Measurements from ENCODE around the gene SIX1.

Gene SIX1

GRCh38 chr14:60655119-60655897 lies 6.0 kb upstream of the SIX1 start:
- DNase-seq (ENCODE audit: low spot score): no peak

GRCh38 chr14:60654334-60654821 lies 5.1 kb upstream of the SIX1 start:
- no peak for DNase-seq (ENCODE audit: low spot score)

DNA sequence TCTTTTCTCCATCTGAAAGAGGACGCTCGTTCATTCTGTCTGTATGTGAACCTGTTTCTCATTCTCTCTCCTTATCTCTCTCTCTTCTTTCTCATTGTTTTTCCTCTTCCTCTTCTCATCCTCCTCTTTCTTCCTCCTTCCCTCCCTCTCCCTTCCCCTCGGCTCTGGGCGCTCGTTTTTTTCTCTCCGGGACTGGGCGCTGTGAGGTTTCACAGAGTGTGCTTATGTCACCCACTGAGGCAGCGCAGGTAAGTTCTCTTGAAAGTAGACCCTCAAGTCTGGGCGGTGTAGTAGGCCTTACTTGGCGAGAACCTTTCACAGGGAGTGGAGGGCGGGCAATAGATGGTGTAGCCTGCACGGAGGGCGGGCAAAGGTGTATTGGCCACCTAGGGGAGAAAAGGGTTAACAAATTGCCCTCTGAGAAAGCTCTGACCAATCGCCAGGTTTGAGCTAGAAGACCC lies 4.5 kb upstream of the SIX1 start:
- no peak for DNase-seq (ENCODE audit: low spot score)

DNA sequence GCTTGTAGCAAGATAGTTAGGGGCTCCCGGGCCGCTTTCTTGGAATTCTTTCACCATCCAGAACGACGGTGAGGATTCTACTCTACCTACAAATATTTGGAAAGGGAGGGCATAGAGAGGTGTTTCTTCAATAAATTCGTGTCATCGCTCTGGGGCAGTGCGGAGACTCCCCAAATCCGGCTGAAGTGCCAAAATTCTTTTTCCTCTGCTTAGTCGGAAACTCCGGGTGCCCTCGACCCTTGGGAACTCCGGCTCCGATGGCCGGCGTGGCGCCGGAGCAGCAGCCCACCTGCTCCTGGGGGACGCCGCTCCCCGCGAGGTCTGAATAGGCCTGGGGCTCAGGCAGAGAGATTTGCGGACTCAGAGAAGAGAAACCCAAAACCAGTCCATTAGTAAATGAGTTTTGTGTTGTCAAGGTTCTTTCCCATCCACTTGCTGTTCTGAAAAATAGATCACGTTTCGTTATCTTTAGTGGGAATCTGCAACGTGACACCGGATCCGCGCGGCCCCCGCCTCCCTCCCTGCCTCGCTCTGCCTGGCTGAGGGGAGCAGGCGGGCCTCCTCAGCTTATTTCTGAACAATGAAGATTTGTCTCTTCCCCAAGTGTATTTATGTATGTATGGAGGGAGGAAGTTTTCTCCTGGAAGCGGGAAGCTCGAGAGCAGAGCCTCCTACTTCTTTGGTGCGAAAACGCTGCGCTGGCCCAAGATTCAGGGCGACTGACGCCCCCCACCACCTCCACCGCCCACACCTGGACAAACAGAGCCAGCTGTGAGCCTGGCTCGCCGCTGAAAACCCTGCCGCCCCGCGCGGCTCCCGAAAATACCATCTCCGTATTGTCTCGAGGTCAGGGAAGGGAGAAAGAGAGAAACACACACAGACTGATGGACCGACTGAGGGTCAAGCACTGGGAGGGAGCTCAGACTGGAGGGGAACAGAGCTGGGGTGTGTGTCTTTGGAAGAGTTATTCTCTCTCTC lies 3.7 kb upstream of the SIX1 start:
- DNase-seq (ENCODE audit: low spot score): no peak

DNA sequence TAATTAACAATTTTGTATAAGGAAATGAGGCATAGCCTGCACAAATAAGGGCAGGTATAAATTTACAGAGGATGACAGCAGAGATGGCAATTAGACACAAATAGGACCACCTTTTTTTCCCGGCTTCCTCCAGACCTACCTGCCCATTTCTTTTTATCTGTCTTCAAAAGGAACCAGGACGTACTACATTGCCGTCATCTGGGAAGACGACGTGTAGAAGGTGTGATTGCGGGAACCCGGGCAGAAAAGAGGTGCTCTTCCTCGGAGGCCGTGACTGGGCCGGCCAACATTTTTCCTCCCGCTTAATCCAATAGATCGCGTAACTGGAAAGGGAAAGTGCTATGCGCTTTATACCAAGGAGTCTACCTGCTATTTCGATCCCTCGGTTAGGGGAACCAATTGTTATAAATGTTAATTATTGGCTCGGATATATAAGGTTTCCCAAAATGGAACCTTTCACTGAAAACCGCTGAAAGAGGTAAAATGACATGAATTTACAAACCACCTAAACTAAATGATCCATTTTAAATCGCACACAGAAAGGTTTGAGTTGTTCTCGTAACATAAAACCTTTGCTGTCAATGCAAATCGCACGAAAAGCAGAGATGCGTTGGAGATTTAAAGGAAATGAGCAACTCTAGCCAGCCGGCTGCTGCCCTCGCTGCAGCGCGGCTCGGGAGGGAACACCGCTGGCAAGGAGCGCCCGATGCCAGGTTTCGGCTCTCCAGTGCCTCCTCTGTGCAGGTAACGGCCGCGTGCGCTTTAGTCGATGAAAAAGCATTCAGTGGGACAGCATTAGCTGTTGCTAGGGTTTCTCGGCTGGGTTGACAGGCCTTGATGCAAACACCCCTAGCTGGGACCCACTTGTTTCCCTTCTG lies 2.8 kb upstream of the SIX1 start:
- no peak for DNase-seq (ENCODE audit: low spot score)

GRCh38 chr14:60651086-60651795 lies 2.0 kb upstream of the SIX1 start:
- DNase-seq (ENCODE audit: low spot score): no peak

GRCh38 chr14:60650373-60650961 lies 1.2 kb upstream of the SIX1 start:
- DNase-seq (ENCODE audit: low spot score): no peak

DNA sequence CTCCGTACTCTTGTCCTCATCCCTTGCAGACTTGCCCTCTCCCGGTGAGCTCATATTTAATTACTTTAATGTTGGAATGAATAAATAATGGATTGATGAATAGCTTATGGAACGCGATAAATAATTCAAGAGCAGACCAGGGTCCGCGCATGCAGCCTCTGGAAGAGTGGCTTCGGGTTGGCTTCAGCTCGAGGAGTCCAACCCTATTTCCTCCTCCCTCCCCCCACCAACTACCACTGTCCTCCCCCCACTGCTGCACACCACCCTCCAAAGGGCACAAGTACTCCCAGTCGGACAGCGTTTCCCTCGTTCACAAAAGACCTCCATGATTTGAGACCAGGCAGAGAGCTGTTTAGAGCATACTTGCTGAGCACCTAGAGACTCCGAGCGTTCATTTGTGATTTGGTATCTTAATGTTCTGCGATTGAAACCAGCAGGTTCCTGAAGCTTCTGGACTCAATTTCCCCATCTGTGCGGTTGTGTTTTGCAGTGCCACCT lies 647 bp upstream of the SIX1 start:
- DNase-seq (ENCODE audit: low spot score): no peak

DNA sequence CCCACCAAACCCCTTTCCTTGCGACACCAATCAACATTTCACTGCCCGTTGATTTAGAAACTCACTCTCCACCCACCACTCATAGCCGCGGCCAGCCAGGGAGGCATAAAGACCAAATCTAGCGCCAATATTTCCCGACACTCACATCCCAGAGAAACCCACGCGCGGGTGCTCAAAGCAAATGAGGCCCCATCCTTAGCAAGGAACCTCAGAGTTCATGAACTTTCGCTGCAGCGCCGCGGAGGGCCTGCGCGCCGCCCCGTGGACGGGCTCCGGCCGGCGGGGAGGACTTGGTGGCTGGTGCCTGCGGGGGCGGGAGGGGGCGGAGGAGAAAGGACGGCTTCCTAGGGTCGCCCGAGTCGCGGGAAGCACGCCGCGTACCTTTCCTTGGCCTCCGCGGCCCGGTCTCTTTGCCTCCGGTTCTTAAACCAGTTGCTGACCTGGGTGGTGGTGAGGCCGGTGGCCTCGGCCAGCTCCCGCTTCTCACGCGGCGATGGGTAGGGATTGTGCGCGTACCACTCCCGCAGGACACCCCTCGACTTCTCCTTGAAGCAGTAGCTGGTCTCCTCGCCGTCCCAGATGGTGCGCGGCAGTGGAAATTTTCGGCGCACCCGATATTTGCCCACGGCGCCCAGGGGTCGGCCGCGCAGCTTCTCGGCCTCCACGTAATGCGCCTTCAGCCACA lies 886 bp downstream of the SIX1 start:
- no peak for DNase-seq (ENCODE audit: low spot score)

- DNase-seq (ENCODE audit: low spot score): no peak
These were observed 1.4 kb downstream of the SIX1 start for GRCh38 chr14:60647837-60648248.

GRCh38 chr14:60647081-60647836 lies 2.0 kb downstream of the SIX1 start:
- DNase-seq (ENCODE audit: low spot score): no peak

DNA sequence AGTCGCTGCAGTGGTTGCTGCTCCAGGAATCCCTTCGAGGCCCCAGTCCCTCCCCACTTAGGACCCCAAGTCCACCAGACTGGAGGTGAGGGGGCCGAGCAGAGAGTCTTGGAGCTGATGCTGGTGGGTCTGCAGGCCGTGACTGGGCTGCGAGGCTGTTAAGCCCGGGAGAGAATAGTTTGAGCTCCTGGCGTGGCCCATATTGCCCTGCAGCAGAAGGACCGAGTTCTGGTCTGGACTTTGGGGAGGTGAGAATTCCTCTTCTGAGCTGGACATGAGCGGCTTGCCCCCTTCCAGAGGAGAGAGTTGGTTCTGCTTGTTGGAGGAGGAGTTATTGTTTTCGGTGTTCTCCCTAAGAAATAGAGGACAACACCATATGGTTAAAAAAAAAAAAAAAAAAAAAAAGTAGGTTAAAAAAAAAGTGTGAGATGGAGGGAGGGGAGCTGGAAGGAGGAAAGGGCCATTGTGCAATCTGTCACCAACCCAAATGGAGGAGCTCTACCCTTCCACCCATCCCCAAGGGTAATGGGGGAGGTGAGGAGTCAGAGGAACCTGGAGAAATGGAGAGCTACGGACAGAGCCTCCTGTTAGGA lies 3.0 kb downstream of the SIX1 start:
- no peak for DNase-seq (ENCODE audit: low spot score)

DNA sequence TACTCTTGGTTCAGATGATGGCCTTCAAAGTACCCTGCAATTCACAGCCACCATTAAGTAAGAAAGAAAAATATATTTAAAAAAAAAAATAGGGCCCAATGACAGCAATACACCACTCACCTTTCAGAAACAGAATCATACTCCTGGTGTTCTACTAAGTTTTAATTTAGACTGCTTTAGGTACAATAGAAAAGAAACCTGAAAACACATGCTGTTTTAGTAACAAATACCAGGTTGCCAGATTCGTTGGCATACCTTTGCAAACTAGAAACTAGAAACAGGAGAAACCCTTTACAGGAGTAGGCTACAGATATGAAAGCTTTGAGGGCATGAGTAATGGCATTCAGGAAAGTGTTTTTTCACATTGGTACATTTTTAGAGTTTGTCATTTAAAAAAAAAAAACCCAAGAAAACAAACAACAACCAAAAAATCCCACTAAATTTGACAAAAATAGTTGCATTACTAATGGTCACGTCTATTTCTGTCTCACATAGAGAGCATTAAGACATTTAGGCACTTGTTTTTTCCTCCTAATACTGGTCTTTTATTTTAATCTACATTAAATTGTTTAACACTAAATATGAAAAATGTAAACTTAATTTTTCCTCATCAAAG lies 4.0 kb downstream of the SIX1 start:
- DNase-seq (ENCODE audit: low spot score): no peak

DNA sequence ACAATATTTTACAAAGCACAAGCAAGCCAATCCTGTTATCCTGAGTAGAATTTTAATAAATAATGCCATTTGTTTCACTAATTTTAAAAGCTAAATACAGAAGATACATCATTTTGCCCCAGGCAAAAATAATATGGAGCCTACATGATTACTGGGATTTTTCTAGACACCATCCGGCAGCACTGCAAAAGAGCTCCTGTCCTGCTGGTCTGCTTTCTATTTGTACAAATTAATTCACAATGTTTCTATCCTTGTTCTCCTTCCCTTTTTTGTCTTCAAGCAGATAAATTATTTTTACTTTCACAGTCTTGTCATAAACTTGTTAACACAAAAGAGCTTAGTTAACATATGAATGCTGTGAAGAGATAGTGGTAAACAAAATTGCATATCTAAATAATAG lies 4.6 kb downstream of the SIX1 start:
- no peak for DNase-seq (ENCODE audit: low spot score)

DNA sequence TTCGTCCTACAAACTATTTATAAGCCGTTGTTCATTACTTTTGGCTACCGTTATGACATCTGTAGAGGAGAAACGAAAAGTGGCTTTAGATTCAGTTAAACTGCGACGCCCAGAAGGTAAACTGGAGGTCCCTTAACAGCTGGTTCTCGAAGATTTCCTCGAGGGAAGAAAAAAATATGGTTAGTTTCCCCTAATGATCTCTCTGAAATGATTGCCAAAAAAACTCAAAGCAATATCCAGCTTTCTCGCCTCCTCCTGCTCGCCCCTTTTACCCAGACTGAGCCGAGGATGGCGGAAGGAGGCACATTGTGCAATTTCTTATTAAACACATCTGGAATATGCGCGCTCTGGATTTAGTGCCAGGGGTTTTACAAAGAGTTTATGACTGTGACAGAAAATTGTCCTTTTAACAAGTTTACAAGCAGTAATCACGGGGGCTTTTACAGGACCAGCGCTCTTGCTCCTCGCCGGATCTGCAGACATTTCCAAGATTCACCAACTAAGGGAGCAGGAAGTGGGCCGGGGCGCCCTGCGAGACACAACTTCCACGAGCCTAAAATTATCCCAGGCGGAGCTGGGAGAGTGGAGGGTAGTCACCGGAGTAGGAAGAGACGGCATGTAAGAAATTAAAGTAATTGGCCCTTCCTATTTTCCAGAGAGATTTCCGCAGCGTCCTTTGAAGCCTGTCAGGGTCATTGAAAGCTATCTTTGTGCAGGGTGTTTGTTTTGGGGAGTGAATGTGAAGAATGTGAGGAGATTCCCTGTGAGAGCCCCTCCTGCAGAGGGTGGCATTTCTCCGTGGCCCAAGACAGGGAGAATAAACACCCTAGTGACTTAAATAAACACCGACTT lies 5.6 kb downstream of the SIX1 start:
- DNase-seq (ENCODE audit: low spot score): no peak

GRCh38 chr14:60643141-60643462 lies 6.2 kb downstream of the SIX1 start:
- no peak for DNase-seq (ENCODE audit: low spot score)

GRCh38 chr14:60642270-60643140 lies 6.8 kb downstream of the SIX1 start:
- DNase-seq (ENCODE audit: low spot score): no peak

All from germinal center (tissue), 1 donor.